ENCODE results near the gene HMG20A.

HMG20A gene

DNA sequence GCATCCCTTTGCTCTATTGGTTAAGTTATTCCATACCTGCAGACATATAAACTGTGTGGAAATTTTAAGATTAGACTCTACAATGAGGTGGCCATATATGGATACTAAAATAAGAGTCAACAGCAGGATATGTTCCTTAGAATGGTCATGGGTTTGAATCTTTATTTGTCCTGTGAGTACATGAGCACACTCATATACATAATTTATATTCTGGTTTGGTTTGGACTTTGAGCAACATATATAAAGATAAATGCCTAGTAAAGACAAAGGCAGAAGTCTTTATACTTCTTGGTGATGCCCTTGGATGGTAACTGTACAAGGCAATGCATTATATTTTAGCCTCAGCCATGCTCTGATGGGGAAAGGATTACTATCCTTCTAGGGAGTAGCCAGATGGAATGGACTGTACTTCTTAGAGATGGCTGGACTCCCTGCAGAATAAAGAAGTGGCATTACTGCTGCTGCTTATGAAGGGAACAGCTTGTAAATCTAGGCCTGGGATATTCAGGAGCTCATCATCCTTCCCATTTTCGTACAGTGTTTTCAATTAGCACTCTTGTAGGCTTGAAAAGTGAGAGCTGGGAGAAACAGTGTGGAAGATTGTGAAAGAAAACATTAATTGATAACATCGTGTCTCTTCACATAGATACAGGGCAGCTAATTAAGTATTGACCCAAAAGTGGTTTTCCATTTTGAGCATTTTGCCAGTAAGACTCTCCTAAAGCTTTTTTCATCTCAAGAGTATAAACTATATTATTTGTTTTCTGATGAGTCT, 60.4 kb downstream of the HMG20A start:
- no peak for DNase-seq

DNA sequence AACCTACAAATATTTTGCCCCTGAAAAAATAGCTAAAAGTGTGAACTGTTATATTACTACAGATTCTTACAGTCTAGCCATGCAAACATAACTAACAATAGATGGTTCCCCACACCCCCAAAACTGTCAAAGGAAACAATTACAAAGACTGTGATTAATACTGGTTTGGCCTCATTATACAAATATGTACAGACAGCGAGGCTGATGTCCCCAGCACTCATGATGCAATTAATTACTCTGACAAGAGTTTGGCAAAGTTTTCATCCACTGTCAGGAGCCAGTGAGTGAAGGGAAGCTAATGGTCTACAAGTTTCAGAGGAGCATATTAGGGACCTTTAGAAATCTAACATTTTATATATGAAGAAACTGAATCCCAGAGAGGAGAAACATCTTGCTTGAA, 61.0 kb downstream of the HMG20A start:
- no peak for DNase-seq

- no peak for DNase-seq
Observed at GRCh38 chr15:77482570-77482969, 61.9 kb downstream of the HMG20A start.

- DNase-seq: no peak
Observed at GRCh38 chr15:77483425-77484140, 62.9 kb downstream of the HMG20A start.

- DNase-seq: no peak
Observed at GRCh38 chr15:77484994-77485393, 64.3 kb downstream of the HMG20A start.

GRCh38 chr15:77486542-77487468, 66.1 kb downstream of the HMG20A start:
- no peak for DNase-seq

GRCh38 chr15:77487469-77487842, 66.8 kb downstream of the HMG20A start:
- no peak for DNase-seq

GRCh38 chr15:77487888-77488287, 67.2 kb downstream of the HMG20A start:
- no peak for DNase-seq

DNA sequence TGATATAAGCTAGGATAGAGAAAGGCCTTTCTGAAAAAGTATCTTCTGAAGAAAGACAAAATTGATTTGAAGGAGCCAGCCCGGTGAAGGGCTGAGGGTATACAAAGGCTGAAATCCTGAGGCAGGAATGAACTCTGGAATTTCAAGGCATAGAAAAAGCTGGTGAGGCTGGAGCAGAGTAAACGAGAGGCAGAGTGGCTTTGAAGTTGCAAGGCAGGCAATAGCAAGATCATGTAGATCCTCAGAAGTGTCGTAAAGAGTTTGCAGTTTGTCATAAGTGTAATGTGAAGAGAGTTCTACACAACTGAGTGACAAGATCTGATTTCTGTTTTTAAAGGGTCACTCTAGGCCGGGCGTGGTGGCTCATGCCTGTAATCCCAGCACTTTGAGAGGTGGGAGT, 69.0 kb downstream of the HMG20A start:
- no peak for DNase-seq

- DNase-seq: no peak
Observed at GRCh38 chr15:77493324-77493907, 72.7 kb downstream of the HMG20A start.

DNA sequence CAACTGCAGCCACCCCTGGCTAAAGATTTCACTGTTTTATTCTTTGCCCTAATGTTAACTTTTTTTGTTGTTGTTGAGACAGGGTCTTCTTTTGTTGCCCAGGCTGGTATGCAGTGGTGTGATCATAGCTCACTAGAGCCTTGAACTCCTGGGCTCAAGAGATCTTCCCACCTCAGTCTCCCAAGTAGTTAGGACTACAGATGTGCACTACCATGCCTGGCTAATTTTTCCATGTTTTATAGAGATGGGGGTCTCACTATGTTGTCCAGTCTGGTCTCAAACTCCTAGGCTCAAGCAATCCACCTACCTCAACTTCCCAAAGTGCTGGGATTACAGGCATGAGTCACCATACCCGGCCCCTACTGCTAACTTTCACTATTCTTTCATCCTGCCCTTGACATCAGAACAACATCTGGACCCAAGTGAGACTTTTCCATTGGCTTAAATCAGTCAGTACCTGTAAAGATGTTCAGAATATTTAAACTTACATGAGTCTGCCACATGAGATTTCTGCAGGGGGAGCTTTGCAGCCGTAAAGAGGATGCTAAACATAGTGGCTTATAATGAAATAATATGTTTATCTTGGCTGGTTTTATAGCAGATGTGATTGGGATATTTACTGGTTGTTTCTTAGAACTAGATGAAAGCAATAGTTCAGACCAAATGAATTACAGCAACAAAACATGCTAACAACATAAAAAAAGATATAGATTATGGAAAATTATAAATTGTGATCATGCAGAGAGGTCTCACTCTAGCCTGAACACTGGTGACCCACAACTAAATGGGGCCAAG, 73.6 kb downstream of the HMG20A start:
- DNase-seq: no peak

DNA sequence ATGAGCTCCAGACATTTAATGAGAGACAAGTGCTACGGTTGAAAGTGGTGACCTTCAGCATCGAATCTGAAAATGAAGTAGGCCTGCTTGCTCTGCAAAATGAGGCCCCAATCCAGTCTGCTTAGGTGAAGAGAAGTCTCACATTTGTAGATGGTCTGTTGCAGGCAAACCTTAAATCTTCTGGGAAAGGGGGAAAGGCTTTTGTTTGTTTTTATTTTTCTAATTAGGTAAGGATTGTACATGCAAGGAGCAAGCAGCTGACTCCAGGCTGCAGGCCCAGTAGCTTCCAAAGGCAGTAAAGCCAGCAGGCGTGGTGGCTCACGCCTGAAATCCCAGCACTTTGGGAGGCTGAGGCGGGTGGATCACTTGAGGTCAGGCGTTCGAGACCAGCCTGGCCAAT, 74.3 kb downstream of the HMG20A start:
- DNase-seq: no peak

DNA sequence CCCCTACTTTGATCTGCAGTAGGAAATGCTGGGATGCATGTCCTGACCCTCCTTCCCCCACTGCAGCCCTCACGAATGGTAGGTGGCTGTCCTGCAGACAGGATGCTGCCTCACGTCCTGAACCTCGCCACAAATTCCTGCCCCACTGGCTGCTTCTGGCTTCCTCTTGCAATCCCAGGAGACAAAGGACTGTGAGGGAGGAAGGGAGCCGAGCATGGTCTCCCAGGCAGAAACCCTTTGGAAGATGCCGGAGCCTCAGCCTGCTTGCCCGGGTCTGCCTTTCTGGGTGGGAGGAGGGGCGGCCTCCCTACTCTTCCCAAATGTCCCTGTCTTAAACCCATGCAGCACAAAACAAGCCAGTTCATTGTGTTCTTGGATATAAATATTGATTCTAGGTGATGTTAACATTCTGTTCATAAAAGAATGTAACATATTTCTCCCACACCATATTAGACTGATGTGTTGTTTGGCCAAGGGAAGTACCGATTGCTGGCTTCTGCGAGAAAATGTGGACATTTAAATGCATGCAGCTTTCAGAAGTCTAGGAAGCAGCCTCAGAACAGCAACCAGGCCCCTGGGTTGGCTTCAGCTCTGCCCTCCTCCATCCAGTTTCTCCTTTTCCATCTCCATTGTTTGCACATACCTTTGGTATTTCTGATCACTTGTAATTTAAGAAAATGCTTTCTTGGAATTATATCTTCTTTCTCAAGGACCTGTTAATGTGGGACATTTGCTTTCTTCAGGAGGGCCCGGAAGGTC, 75.3 kb downstream of the HMG20A start:
- no peak for DNase-seq

DNA sequence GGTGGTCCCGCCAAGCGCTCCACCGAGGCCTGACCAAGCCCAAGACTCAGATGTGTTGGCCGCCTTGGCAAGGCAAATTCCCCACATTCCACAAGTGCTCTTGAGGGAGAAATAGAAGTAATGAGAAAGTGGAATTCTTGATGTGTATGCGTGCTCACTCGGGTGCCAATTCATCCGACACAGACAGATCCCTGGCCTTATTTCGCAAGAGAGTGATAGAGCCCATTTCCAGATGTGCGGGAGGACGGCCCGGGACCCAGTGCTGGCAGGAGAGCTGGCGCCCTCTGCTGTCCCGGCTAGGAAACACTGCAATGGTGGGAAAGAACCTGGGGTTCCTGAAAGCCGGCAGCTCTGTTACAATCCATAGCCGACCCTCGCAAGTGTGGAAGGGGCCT, 76.0 kb downstream of the HMG20A start:
- peak; percentile 88 for DNase-seq

- no peak for DNase-seq
Observed at GRCh38 chr15:77497110-77497737, 76.5 kb downstream of the HMG20A start.

DNA sequence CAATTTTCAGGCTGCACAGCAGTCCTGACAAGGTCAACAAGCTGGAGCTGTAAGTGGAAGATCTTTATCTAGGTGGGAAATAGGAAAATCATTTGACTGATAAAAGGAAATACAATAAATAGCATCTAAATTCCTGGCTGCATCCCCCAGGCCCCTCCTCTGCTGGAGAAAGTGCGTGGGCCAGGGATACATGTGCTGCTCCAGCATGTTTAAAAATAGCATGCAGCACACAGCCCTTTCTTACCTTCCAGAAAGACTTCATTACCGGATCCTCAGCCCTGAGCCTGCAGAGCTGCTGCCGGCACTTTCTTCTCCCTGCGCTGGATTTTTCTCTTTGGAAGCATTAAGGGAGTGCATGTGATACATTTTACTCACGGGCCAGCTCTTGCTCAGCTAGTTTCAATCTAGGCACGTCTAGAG, 77.3 kb downstream of the HMG20A start:
- no peak for DNase-seq

GRCh38 chr15:77499087-77499760, 78.5 kb downstream of the HMG20A start:
- no peak for DNase-seq

- DNase-seq: no peak
Observed at GRCh38 chr15:77500989-77501388, 80.3 kb downstream of the HMG20A start.

DNA sequence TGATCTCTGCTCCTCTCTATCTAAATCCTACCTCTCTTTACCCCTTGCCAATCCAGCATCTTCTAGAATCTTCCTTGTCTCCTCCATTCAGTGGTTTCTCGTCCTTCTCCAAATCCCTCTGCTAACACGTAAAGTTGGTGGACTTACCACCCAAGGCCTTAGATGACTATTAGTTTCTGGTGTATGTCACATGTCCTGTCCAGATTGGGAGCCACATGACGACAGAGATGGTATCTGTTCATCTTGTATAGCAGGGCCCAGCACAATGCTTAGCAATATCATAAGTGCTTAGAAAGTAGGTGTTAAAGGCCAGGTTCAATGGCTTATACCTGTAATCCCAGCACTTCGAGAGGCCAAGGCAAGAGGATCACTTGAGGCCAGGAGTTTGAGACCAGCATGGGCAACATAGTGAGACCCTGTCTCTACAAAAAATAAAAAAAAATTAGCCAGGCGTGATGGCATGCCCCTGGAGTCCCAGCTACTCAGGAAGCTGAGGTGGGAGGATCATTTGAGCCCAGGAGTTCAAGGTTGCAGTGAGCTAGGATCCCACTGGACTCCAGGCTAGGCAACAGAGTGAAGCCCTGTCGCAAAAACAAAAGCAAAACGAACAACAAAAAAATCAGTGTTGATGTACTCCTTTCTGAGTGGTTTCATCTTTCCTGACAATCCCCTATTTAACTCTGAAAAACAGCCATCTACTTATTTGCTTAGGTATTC, 81.8 kb downstream of the HMG20A start:
- no peak for DNase-seq

- DNase-seq: no peak
Observed at GRCh38 chr15:77503240-77503639, 82.6 kb downstream of the HMG20A start.

Measured in activated effector memory CD4-positive, alpha-beta T cell treated with anti-CD3 and anti-CD28 coated beads, Interleukin-2, amount 50 U/mL, for 16 hours (primary cell).